Trophoblast cell (in vitro differentiated cells and primary cell): Measurements from ENCODE around the gene PTCH2.
"Not testable (repeated sequence)": the region's sequence is repeated elsewhere in the genome, so short reads cannot be mapped to it uniquely, and the experiment has no call there.

Source experiments
- DNase-seq, 2 donors: peaks; one replicate each; pipeline ENCODE4 v3.0.0-alpha.2; 2016
- H2AFZ ChIP-seq: 2 replicates; pipeline ENCODE4 v1.6.1; 2013; ENCODE audit warnings: low read length, moderate library complexity, mild to moderate bottlenecking; ENCODE audit not compliant: insufficient read depth, poor library complexity
- H2AK5ac ChIP-seq: 2 replicates; pipeline ENCODE4 v1.6.1; 2013; ENCODE audit warnings: mild to moderate bottlenecking, low read length
- H2BK120ac ChIP-seq: 2 replicates; pipeline ENCODE4 v1.6.1; 2013; ENCODE audit warnings: low read length, mild to moderate bottlenecking, moderate library complexity; ENCODE audit not compliant: insufficient read depth, poor library complexity
- H2BK12ac ChIP-seq: 2 replicates; pipeline ENCODE4 v1.6.1; 2013; ENCODE audit warnings: mild to moderate bottlenecking, low read length, moderate library complexity
- H2BK5ac ChIP-seq: 2 replicates; pipeline ENCODE4 v1.6.1; 2013; ENCODE audit warnings: low read length, low read depth, moderate library complexity, mild to moderate bottlenecking; ENCODE audit not compliant: poor library complexity
- H3K14ac ChIP-seq: 2 replicates; pipeline ENCODE4 v1.6.1; 2013; ENCODE audit warnings: mild to moderate bottlenecking, low read length
- H3K18ac ChIP-seq: 2 replicates; pipeline ENCODE4 v1.6.1; 2013; ENCODE audit warnings: mild to moderate bottlenecking, low read length
- H3K23ac ChIP-seq: 2 replicates; pipeline ENCODE4 v1.6.1; 2013; ENCODE audit warnings: low read length
- H3K27ac ChIP-seq: 2 replicates; pipeline ENCODE4 v1.5.1; 2013; ENCODE audit warnings: low read depth, mild to moderate bottlenecking, inconsistent platforms, low read length, moderate library complexity
- H3K27me3 ChIP-seq: 2 replicates; pipeline ENCODE4 v1.6.1; 2013; ENCODE audit warnings: inconsistent platforms, mild to moderate bottlenecking, low read length, moderate library complexity; ENCODE audit not compliant: insufficient read depth
- H3K36me3 ChIP-seq, 2 experiments: 1 replicate in 1 of 2; 2 replicates in 1 of 2; pipeline ENCODE4 v1.6.1; 2013; ENCODE audit warnings: low read length in 2 of 2, mild to moderate bottlenecking in 2 of 2, moderate library complexity in 1 of 2; ENCODE audit not compliant: insufficient read depth in 2 of 2, control insufficient read depth in 1 of 2
- H3K4ac ChIP-seq: 2 replicates; pipeline ENCODE4 v1.6.1; 2013; ENCODE audit warnings: low read depth, mild to moderate bottlenecking, low read length, moderate library complexity
- H3K4me1 ChIP-seq, 2 experiments: 1 replicate in 1 of 2; 2 replicates in 1 of 2; pipeline ENCODE4 v1.6.1; 2013; ENCODE audit warnings: low read length in 2 of 2, mild to moderate bottlenecking in 2 of 2, moderate library complexity in 1 of 2; ENCODE audit not compliant: insufficient read depth in 2 of 2, control insufficient read depth in 1 of 2
- H3K4me2 ChIP-seq: 2 replicates; pipeline ENCODE4 v1.6.1; 2013; ENCODE audit warnings: inconsistent platforms, mild to moderate bottlenecking, low read length, moderate library complexity
- H3K4me3 ChIP-seq: 2 replicates; pipeline ENCODE4 v1.5.1; 2013; ENCODE audit warnings: mild to moderate bottlenecking, low read depth, low read length, inconsistent platforms
- H3K79me1 ChIP-seq: one replicate; pipeline ENCODE4 v1.6.1; 2013; ENCODE audit warnings: low read length
- H3K79me2 ChIP-seq: 2 replicates; pipeline ENCODE4 v1.6.1; 2013; ENCODE audit warnings: low read length, mild to moderate bottlenecking; ENCODE audit not compliant: control insufficient read depth, insufficient read depth, poor library complexity
- H3K9ac ChIP-seq: 2 replicates; pipeline ENCODE4 v1.6.1; 2013; ENCODE audit warnings: mild to moderate bottlenecking, low read length
- H3K9me3 ChIP-seq: 2 replicates; pipeline ENCODE4 v1.6.1; 2013; ENCODE audit warnings: low read depth, mild to moderate bottlenecking, control low read depth, inconsistent platforms, low read length; ENCODE audit not compliant: insufficient read depth
- H4K12ac ChIP-seq: 2 replicates; pipeline ENCODE4 v1.6.1; 2013; ENCODE audit warnings: low read depth, mild to moderate bottlenecking, low read length, moderate library complexity
- H4K8ac ChIP-seq: 2 replicates; pipeline ENCODE4 v1.6.1; 2013; ENCODE audit warnings: low read depth, mild to moderate bottlenecking, low read length, moderate library complexity
- H4K91ac ChIP-seq: one replicate; pipeline ENCODE4 v1.6.1; 2013; ENCODE audit warnings: low read depth, mild to moderate bottlenecking, low read length, moderate library complexity
- WGBS: extraction: QIAGEN DNeasy Blood & Tissue Kit; methylation state at CpG from one replicate; pipeline ENCODE4 v1.1.7; 2013; ENCODE audit warnings: missing lambda C conversion rate; ENCODE audit not compliant: insufficient read length, insufficient coverage; ENCODE audit errors: extremely low coverage; 5-methylcytosine and 5-hydroxymethylcytosine counted together

PTCH2 gene

DNA sequence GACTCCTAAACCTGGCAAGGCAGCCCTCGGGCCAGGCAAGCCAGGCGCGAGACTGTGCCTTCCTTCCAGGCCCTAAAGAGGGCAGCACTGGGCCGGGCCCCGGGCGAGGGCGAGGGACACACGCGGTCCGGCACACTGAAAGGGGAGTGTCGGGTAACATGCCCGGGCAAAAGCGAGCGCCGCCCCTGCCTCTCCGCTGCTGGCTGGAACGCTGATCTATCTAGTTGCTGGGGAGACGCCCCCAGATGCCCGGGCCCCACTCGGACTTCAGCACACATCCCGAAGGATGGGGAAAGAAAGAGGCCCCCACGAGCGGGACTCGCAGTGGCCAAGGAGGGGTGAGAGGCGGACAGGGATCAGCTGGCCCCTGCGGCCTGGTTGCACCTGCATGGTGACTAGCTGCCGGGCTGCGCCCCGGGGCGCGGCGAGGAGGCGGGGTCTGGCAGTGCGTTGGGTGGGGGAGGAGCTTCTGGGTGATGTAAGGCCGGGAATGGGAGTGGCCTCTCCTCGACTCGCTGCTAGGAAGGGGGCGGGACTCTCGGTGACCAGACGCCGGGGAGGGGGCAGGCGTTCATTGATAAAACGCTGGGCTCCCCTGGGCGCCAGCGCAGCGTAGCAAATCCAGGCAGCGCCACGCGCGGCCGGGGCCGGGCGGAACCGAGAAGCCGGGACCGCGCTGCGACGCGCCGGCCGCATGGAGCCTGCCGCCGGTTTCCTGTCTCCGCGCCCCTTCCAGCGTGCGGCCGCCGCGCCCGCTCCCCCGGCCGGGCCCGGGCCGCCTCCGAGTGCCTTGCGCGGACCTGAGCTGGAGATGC is 43.1 kb downstream of the PTCH2 start, which contains the start of gene PLK3:
Gene PLK3, plus strand, starts transcription at position 608 of the 815 bp plus-strand sequence. Its CDS starts 87 bp downstream, at position 695.
- H2AK5ac ChIP-seq, result peak within 1 kb of the TSS; percentile 73
- no CpG with 5 or more reads among the region's 79 CpGs for WGBS
- no peaks in the 10 kb centered on the region for H3K9me3 ChIP-seq
- H3K4me1 ChIP-seq, result peaks cover 15 to 20% of the 10 kb centered on the region in 2 experiments
- H3K9ac ChIP-seq, result peak within 1 kb of the TSS; percentile 73
- H3K79me2 ChIP-seq, result peaks cover 13% of the 10 kb centered on the region
- peak within 1 kb of the TSS; percentile 83 for H4K12ac ChIP-seq
- peak within 1 kb of the TSS; percentile 99 for H2BK120ac ChIP-seq
- H4K91ac ChIP-seq, result peak within 1 kb of the TSS; percentile 93
- no peaks in the 10 kb centered on the region for H3K27me3 ChIP-seq
- H3K18ac ChIP-seq, result peak within 1 kb of the TSS; percentile 95
- peaks cover 28 to 29% of the 10 kb centered on the region in 2 experiments for H3K36me3 ChIP-seq
- H3K27ac ChIP-seq, result peak within 1 kb of the TSS; percentile 95
- DNase-seq, result peak; percentile 98 to 99
- peak within 1 kb of the TSS; percentile 88 for H2BK12ac ChIP-seq
- no peak within 1 kb of the TSS for H3K23ac ChIP-seq
- H3K14ac ChIP-seq, result peak within 1 kb of the TSS; percentile 91
- H3K4me3 ChIP-seq, result peak within 1 kb of the TSS; percentile 83
- H2AFZ ChIP-seq, result peak within 1 kb of the TSS; percentile 43
- peaks cover 12% of the 10 kb centered on the region for H3K79me1 ChIP-seq
- H4K8ac ChIP-seq, result peak within 1 kb of the TSS; percentile 86
- peak within 1 kb of the TSS; percentile 22 for H3K4ac ChIP-seq
- peak within 1 kb of the TSS; percentile 93 for H3K4me2 ChIP-seq
- peak within 1 kb of the TSS; percentile 97 for H2BK5ac ChIP-seq

DNA sequence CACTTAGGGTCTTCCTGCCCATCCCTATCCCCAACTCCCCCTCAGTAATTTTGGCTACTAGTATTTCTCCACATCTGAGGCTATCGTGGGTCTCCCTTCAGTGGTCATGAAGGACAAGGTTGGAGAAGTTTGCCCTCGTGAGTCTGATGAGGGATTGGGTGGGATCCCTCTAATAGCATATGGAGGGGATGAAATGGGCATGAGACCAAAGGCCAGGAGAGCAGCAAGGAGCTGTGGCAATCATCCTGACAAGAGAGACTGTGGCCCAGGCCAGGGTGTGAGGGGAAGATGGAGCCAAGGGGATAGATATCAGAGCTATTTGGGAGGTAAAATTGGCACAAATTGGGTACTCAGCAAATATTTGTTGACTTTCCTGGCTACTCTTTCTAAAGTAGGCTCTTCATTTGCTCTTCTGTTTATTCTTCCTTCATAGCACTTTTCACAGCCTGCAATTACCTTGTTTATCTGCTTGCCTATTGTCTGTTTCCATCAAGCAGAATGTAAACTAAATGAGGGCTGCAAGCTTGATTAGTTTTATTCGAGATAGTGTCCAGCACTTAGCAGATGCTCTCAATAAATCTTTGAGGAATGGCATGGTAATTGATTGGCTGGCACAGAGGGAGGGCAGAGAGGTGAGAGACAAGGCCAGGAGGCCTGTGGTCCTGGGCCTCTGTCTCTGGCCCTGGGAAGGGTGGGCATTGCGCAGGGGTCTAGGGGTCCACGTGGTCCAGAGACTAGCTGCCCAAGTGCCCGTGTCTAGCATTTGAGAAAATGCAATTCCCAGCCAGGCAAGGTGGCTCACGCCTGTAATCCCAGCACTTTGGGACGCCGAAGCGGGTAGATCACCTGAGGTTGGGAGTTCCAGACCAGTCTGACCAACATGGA is 44.3 kb downstream of the PTCH2 start:
- peaks cover 15 to 20% of the 10 kb centered on the region in 2 experiments for H3K4me1 ChIP-seq
- H4K12ac ChIP-seq, result no peak overlapping the region
- H3K79me1 ChIP-seq, result peaks cover 12% of the 10 kb centered on the region
- H2AK5ac ChIP-seq, result peak overlapping the region; percentile 3
- no peaks in the 10 kb centered on the region for H3K9me3 ChIP-seq
- no peak overlapping the region for H3K4ac ChIP-seq
- H2BK5ac ChIP-seq, result no peak overlapping the region
- no peak overlapping the region for H3K14ac ChIP-seq
- H4K8ac ChIP-seq, result peak overlapping the region; percentile 62
- no peaks in the 10 kb centered on the region for H3K27me3 ChIP-seq
- H2BK120ac ChIP-seq, result no peak overlapping the region
- no peak overlapping the region for H3K18ac ChIP-seq
- no peak overlapping the region for H3K27ac ChIP-seq
- no peak for DNase-seq
- peaks cover 19 to 20% of the 10 kb centered on the region in 2 experiments for H3K36me3 ChIP-seq
- no peak overlapping the region for H2AFZ ChIP-seq
- H2BK12ac ChIP-seq, result peak overlapping the region; percentile 16
- WGBS, result no CpG with 5 or more reads among the region's 10 CpGs
- peaks cover 13% of the 10 kb centered on the region for H3K79me2 ChIP-seq
- no peak overlapping the region for H3K23ac ChIP-seq
- peak overlapping the region; percentile 4 for H4K91ac ChIP-seq
- H3K4me2 ChIP-seq, result no peak overlapping the region
- H3K4me3 ChIP-seq, result no peak overlapping the region
- no peak overlapping the region for H3K9ac ChIP-seq

- H2BK120ac ChIP-seq, H2BK5ac ChIP-seq, H3K23ac ChIP-seq, H4K8ac ChIP-seq, H3K4ac ChIP-seq, H3K18ac ChIP-seq, H3K9ac ChIP-seq, H3K27ac ChIP-seq, DNase-seq, H4K91ac ChIP-seq, H2AFZ ChIP-seq, H2AK5ac ChIP-seq, H3K14ac ChIP-seq, H4K12ac ChIP-seq, H3K4me3 ChIP-seq, H2BK12ac ChIP-seq, H3K27me3 ChIP-seq, H3K4me2 ChIP-seq, H3K9me3 ChIP-seq: not testable (repeated sequence)
- H3K4me1 ChIP-seq, result peaks cover 14 to 19% of the 10 kb centered on the region in 2 experiments
- H3K36me3 ChIP-seq, result peaks cover 10 to 11% of the 10 kb centered on the region in 2 experiments
- peaks cover 12% of the 10 kb centered on the region for H3K79me1 ChIP-seq
- peaks cover 13% of the 10 kb centered on the region for H3K79me2 ChIP-seq
- WGBS, result no CpG with 5 or more reads among the region's 8 CpGs
These were observed 45.2 kb downstream of the PTCH2 start for GRCh38 chr1:44797886-44798285.

- no peaks in the 10 kb centered on the region for H3K27me3 ChIP-seq
- H3K9ac ChIP-seq, result no peak overlapping the region
- H2BK12ac ChIP-seq, result peak overlapping the region; percentile 4
- no peak overlapping the region for H2BK5ac ChIP-seq
- H4K12ac ChIP-seq, result no peak overlapping the region
- no peak overlapping the region for H3K23ac ChIP-seq
- no peak overlapping the region for H3K27ac ChIP-seq
- no CpG with 5 or more reads among the region's 9 CpGs for WGBS
- no peak overlapping the region for H3K4me2 ChIP-seq
- no peaks in the 10 kb centered on the region for H3K79me1 ChIP-seq
- no peaks in the 10 kb centered on the region for H3K79me2 ChIP-seq
- H3K4me3 ChIP-seq, result no peak overlapping the region
- H3K4ac ChIP-seq, result no peak overlapping the region
- H3K18ac ChIP-seq, result no peak overlapping the region
- H4K91ac ChIP-seq, result no peak overlapping the region
- peak overlapping the region; percentile 12 for H4K8ac ChIP-seq
- H3K36me3 ChIP-seq, result no peaks in the 10 kb centered on the region
- H2AFZ ChIP-seq, result no peak overlapping the region
- DNase-seq, result no peak
- no peak overlapping the region for H2BK120ac ChIP-seq
- no peaks in the 10 kb centered on the region for H3K9me3 ChIP-seq
- H2AK5ac ChIP-seq, result no peak overlapping the region
- H3K4me1 ChIP-seq, result no peaks in the 10 kb centered on the region
- H3K14ac ChIP-seq, result no peak overlapping the region
These were observed 50.1 kb downstream of the PTCH2 start for GRCh38 chr1:44792736-44793502.
